Neutrophil (primary cell): ENCODE data around the gene RASSF8.

Source experiments
- H3K27ac ChIP-seq: fragments of 200-600 bp; sonication (generic); 2 replicates; pipeline ENCODE4 v1.5.1; 2016; ENCODE audit warnings: mild to moderate bottlenecking, moderate library complexity
- H3K27me3 ChIP-seq: fragments of 200-600 bp; sonication (generic); 2 replicates; pipeline ENCODE4 v1.6.0; 2016; ENCODE audit warnings: mild to moderate bottlenecking
- H3K36me3 ChIP-seq: fragments of 200-600 bp; sonication (generic); 2 replicates; pipeline ENCODE4 v1.5.1; 2017
- H3K4me1 ChIP-seq, 2 experiments: fragments of 200-600 bp in 1 of 2; sonication (generic) in 1 of 2; 1 replicate in 1 of 2; 2 replicates in 1 of 2; pipeline versions ENCODE4 v1.5.1 to v1.6.1; 2013 to 2016; ENCODE audit warnings: low read depth in 1 of 2, low read length in 1 of 2, mild to moderate bottlenecking in 1 of 2, moderate library complexity in 1 of 2; ENCODE audit not compliant: control insufficient read depth in 1 of 2, insufficient read depth in 1 of 2
- H3K4me3 ChIP-seq, 2 experiments: fragments of 200-600 bp in 1 of 2; sonication (generic) in 1 of 2; 1 replicate in 1 of 2; 2 replicates in 1 of 2; pipeline ENCODE4 v1.5.1; 2013 to 2016; ENCODE audit warnings: low read depth in 1 of 2, low read length in 1 of 2, mild to moderate bottlenecking in 1 of 2, moderate library complexity in 1 of 2
- H3K9me3 ChIP-seq: fragments of 200-600 bp; sonication (generic); 2 replicates; pipeline ENCODE4 v1.5.1; 2016
- TF ChIP-seq, protein P1 (sequence below): fragments of 200-600 bp; sonication (generic); IDR thresholded peaks from 2 replicates; pipeline ENCODE4 v1.5.1; 2016; ENCODE audit warnings: antibody characterized with exemption

RASSF8 gene

GRCh38 chr12:25962932-25963525, 4.5 kb downstream of the RASSF8 start:
- TF ChIP-seq, protein P1, sequence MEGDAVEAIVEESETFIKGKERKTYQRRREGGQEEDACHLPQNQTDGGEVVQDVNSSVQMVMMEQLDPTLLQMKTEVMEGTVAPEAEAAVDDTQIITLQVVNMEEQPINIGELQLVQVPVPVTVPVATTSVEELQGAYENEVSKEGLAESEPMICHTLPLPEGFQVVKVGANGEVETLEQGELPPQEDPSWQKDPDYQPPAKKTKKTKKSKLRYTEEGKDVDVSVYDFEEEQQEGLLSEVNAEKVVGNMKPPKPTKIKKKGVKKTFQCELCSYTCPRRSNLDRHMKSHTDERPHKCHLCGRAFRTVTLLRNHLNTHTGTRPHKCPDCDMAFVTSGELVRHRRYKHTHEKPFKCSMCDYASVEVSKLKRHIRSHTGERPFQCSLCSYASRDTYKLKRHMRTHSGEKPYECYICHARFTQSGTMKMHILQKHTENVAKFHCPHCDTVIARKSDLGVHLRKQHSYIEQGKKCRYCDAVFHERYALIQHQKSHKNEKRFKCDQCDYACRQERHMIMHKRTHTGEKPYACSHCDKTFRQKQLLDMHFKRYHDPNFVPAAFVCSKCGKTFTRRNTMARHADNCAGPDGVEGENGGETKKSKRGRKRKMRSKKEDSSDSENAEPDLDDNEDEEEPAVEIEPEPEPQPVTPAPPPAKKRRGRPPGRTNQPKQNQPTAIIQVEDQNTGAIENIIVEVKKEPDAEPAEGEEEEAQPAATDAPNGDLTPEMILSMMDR: no peak

GRCh38 chr12:25965682-25966081, 7.2 kb downstream of the RASSF8 start:
- Histone ChIP-seq H3K4me3 (no peak overlapping the region), H3K9me3 (no peaks in the 10 kb centered on the region), H3K27me3 (peaks cover 29% of the 10 kb centered on the region), H3K36me3 (no peaks in the 10 kb centered on the region), H3K27ac (no peak overlapping the region), H3K4me1 (no peaks in the 10 kb centered on the region)
- TF ChIP-seq, protein P1: no peak

More at GRCh38 chr12:25962932-25963525, 4.5 kb downstream of the RASSF8 start:
- Histone ChIP-seq H3K4me1 (peaks cover 0 to 11% of the 10 kb centered on the region in 2 experiments), H3K9me3 (no peaks in the 10 kb centered on the region), H3K27ac (no peak overlapping the region), H3K36me3 (no peaks in the 10 kb centered on the region), H3K27me3 (peaks cover 55% of the 10 kb centered on the region), H3K4me3 (no peak overlapping the region)

GRCh38 chr12:25970082-25970481, 11.6 kb downstream of the RASSF8 start:
- Histone ChIP-seq H3K27me3 (no peaks in the 10 kb centered on the region), H3K4me1 (no peaks in the 10 kb centered on the region), H3K36me3 (no peaks in the 10 kb centered on the region), H3K4me3 (no peak overlapping the region), H3K9me3 (no peaks in the 10 kb centered on the region), H3K27ac (no peak overlapping the region)
- TF ChIP-seq, protein P1: no peak

- Histone ChIP-seq H3K4me1 (no peaks in the 10 kb centered on the region), H3K4me3 (no peak overlapping the region), H3K27me3 (no peaks in the 10 kb centered on the region), H3K36me3 (no peaks in the 10 kb centered on the region), H3K27ac (no peak overlapping the region), H3K9me3 (no peaks in the 10 kb centered on the region)
- TF ChIP-seq, protein P1: no peak
These were observed 12.6 kb downstream of the RASSF8 start for GRCh38 chr12:25970916-25971653.

GRCh38 chr12:25971654-25972041, 13.2 kb downstream of the RASSF8 start:
- no peaks in the 10 kb centered on the region for H3K9me3 ChIP-seq
- H3K27ac ChIP-seq: no peak overlapping the region
- no peaks in the 10 kb centered on the region for H3K36me3 ChIP-seq
- H3K4me1 ChIP-seq: no peaks in the 10 kb centered on the region
- H3K27me3 ChIP-seq: no peaks in the 10 kb centered on the region
- TF ChIP-seq, protein P1: no peak
- no peak overlapping the region for H3K4me3 ChIP-seq
